ENCODE results near the gene ZNF700.
"Not testable (repeated sequence)": the region's sequence is repeated elsewhere in the genome, so short reads cannot be mapped to it uniquely, and the experiment has no call there.

Gene ZNF700

GRCh38 chr19:11948646-11949045, 23.7 kb downstream of the ZNF700 start:
- H3K9me2 ChIP-seq (ENCODE audit: low read depth, low read length): no peaks in the 10 kb centered on the region
- peaks cover 86% of the 10 kb centered on the region for H3K36me3 ChIP-seq (ENCODE audit: insufficient read depth, low read length)

DNA sequence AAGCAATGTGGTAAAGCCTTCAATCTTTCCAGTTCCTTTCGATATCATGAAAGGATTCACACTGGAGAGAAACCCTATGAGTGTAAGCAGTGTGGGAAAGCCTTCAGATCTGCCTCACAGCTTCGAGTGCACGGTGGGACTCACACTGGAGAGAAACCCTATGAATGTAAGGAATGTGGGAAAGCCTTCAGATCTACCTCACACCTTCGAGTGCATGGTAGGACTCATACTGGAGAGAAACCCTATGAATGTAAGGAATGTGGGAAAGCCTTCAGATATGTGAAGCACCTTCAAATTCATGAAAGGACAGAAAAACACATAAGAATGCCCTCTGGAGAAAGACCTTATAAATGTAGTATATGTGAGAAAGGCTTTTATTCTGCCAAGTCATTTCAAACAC, 24.3 kb downstream of the ZNF700 start:
- no peak overlapping the region for H3K4me2 ChIP-seq (ENCODE audit: low read length)
- no peaks in the 10 kb centered on the region for H4K20me1 ChIP-seq (ENCODE audit: insufficient read depth, low read length)
- no peak overlapping the region for H2AFZ ChIP-seq (ENCODE audit: low read length)
- H3K4me3 ChIP-seq (ENCODE audit: low read depth, low read length, poor library complexity, severe bottlenecking): no peak overlapping the region
- H3K9me3 ChIP-seq (ENCODE audit: low read length): peaks cover 85% of the 10 kb centered on the region
- no peaks in the 10 kb centered on the region for H3K9me2 ChIP-seq (ENCODE audit: low read depth, low read length)
- TF ChIP-seq, protein P1, sequence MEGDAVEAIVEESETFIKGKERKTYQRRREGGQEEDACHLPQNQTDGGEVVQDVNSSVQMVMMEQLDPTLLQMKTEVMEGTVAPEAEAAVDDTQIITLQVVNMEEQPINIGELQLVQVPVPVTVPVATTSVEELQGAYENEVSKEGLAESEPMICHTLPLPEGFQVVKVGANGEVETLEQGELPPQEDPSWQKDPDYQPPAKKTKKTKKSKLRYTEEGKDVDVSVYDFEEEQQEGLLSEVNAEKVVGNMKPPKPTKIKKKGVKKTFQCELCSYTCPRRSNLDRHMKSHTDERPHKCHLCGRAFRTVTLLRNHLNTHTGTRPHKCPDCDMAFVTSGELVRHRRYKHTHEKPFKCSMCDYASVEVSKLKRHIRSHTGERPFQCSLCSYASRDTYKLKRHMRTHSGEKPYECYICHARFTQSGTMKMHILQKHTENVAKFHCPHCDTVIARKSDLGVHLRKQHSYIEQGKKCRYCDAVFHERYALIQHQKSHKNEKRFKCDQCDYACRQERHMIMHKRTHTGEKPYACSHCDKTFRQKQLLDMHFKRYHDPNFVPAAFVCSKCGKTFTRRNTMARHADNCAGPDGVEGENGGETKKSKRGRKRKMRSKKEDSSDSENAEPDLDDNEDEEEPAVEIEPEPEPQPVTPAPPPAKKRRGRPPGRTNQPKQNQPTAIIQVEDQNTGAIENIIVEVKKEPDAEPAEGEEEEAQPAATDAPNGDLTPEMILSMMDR (IDR thresholded peaks at IDR 0.05; ENCODE audit: low read length): no peak
- no peak for TF ChIP-seq EZH2 (IDR thresholded peaks at IDR 0.05; ENCODE audit: borderline replicate concordance, low read length)
- H3K27me3 ChIP-seq (ENCODE audit: insufficient read depth, low read length): no peaks in the 10 kb centered on the region
- no peak overlapping the region for H3K9ac ChIP-seq (ENCODE audit: low read length)
- H3K79me2 ChIP-seq (ENCODE audit: insufficient read depth, low read length): no peaks in the 10 kb centered on the region
- H3K4me1 ChIP-seq (ENCODE audit: insufficient read depth, low read length, severe bottlenecking): no peaks in the 10 kb centered on the region
- peaks cover 7% of the 10 kb centered on the region for H3F3A ChIP-seq (ENCODE audit: insufficient read depth, low read length)
- peaks cover 80% of the 10 kb centered on the region for H3K36me3 ChIP-seq (ENCODE audit: insufficient read depth, low read length)
- no peak overlapping the region for H3K27ac ChIP-seq (ENCODE audit: low read depth, low read length, poor library complexity, severe bottlenecking)

More at GRCh38 chr19:11948646-11949045, 23.7 kb downstream of the ZNF700 start:
- Histone ChIP-seq H3F3A (ENCODE audit: insufficient read depth, low read length) (peaks cover 7% of the 10 kb centered on the region), H3K27me3 (ENCODE audit: insufficient read depth, low read length) (no peaks in the 10 kb centered on the region), H3K27ac (ENCODE audit: low read depth, low read length, poor library complexity, severe bottlenecking) (no peak overlapping the region), H3K4me3 (ENCODE audit: low read depth, low read length, poor library complexity, severe bottlenecking) (no peak overlapping the region), H3K4me2 (ENCODE audit: low read length) (no peak overlapping the region), H4K20me1 (ENCODE audit: insufficient read depth, low read length) (no peaks in the 10 kb centered on the region), H2AFZ (ENCODE audit: low read length) (no peak overlapping the region), H3K4me1 (ENCODE audit: insufficient read depth, low read length, severe bottlenecking) (no peaks in the 10 kb centered on the region), H3K79me2 (ENCODE audit: insufficient read depth, low read length) (no peaks in the 10 kb centered on the region), H3K9ac (ENCODE audit: low read length) (no peak overlapping the region), H3K9me3 (ENCODE audit: low read length) (peaks cover 86% of the 10 kb centered on the region)
- TF ChIP-seq, protein P1 (IDR thresholded peaks at IDR 0.05; ENCODE audit: low read length): no peak
- no peak for TF ChIP-seq EZH2 (IDR thresholded peaks at IDR 0.05; ENCODE audit: borderline replicate concordance, low read length)

GRCh38 chr19:11949614-11950080, 24.7 kb downstream of the ZNF700 start:
- not testable (repeated sequence) for H3K79me2 ChIP-seq (ENCODE audit: insufficient read depth, low read length); H3K4me1 ChIP-seq (ENCODE audit: insufficient read depth, low read length, severe bottlenecking); H3K9me2 ChIP-seq (ENCODE audit: low read depth, low read length); H4K20me1 ChIP-seq (ENCODE audit: insufficient read depth, low read length); H3F3A ChIP-seq (ENCODE audit: insufficient read depth, low read length); H3K4me2 ChIP-seq (ENCODE audit: low read length); H2AFZ ChIP-seq (ENCODE audit: low read length); H3K9ac ChIP-seq (ENCODE audit: low read length); H3K27me3 ChIP-seq (ENCODE audit: insufficient read depth, low read length); H3K27ac ChIP-seq (ENCODE audit: low read depth, low read length, poor library complexity, severe bottlenecking); H3K4me3 ChIP-seq (ENCODE audit: low read depth, low read length, poor library complexity, severe bottlenecking)
- Histone ChIP-seq H3K9me3 (ENCODE audit: low read length) (peaks cover 81% of the 10 kb centered on the region), H3K36me3 (ENCODE audit: insufficient read depth, low read length) (peaks cover 76% of the 10 kb centered on the region)

DNA sequence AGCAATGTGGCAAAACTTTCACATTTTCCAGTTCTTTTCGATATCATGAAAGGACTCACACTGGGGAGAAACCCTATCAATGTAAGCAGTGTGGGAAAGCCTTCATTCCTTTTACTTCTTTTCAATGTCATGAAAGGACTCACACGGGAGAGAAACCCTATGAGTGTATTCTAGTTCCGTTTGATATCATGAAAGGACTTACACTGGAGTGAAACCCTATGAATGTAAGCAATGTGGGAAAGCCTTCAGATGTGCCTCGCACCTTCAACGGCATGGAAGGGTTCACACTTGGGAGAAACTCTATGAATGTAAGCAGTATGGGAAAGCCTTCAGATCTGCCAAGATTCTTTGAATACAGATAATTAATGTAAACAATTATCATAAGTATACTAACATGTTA, 25.4 kb downstream of the ZNF700 start:
- Histone ChIP-seq H3K79me2 (ENCODE audit: insufficient read depth, low read length) (no peaks in the 10 kb centered on the region), H3F3A (ENCODE audit: insufficient read depth, low read length) (peaks cover 7% of the 10 kb centered on the region), H2AFZ (ENCODE audit: low read length) (no peak overlapping the region), H3K9ac (ENCODE audit: low read length) (no peak overlapping the region), H3K4me3 (ENCODE audit: low read depth, low read length, poor library complexity, severe bottlenecking) (no peak overlapping the region), H3K27ac (ENCODE audit: low read depth, low read length, poor library complexity, severe bottlenecking) (no peak overlapping the region), H3K36me3 (ENCODE audit: insufficient read depth, low read length) (peaks cover 69% of the 10 kb centered on the region), H3K27me3 (ENCODE audit: insufficient read depth, low read length) (no peaks in the 10 kb centered on the region), H3K4me2 (ENCODE audit: low read length) (no peak overlapping the region), H3K4me1 (ENCODE audit: insufficient read depth, low read length, severe bottlenecking) (no peaks in the 10 kb centered on the region), H4K20me1 (ENCODE audit: insufficient read depth, low read length) (no peaks in the 10 kb centered on the region), H3K9me3 (ENCODE audit: low read length) (peaks cover 74% of the 10 kb centered on the region), H3K9me2 (ENCODE audit: low read depth, low read length) (no peaks in the 10 kb centered on the region)
- TF ChIP-seq, protein P1 (IDR thresholded peaks at IDR 0.05; ENCODE audit: low read length): no peak
- TF ChIP-seq EZH2 (IDR thresholded peaks at IDR 0.05; ENCODE audit: borderline replicate concordance, low read length): no peak

All from OCI-LY1 (cell line).